Kidney epithelial cell (primary cell): ENCODE data around the gene SLC25A25. TPM values are rescaled to one million over a fixed set of nuclear protein-coding genes. Genes with fewer than 3 reads are reported as not detected.
"Not testable (repeated sequence)": the region's sequence is repeated elsewhere in the genome, so short reads cannot be mapped to it uniquely, and the experiment has no call there.

Experiments used
- DNase-seq: peaks from one replicate; pipeline ENCODE4 v3.0.0-alpha.2; 2010; ENCODE audit warnings: low read depth
- H3K27me3 ChIP-seq: 2 replicates; pipeline ENCODE4 v1.6.0; 2011; ENCODE audit warnings: low read length; ENCODE audit not compliant: control insufficient read depth, insufficient read depth
- H3K36me3 ChIP-seq: 2 replicates; pipeline ENCODE4 v1.5.1; 2011; ENCODE audit warnings: low read length; ENCODE audit not compliant: control insufficient read depth, insufficient read depth
- H3K4me3 ChIP-seq: 2 replicates; pipeline ENCODE4 v1.5.1; 2011; ENCODE audit warnings: low read depth, mild to moderate bottlenecking, control low read depth, low read length
- CTCF ChIP-seq: IDR thresholded peaks from 2 replicates; pipeline ENCODE4 v1.5.1; 2011; ENCODE audit warnings: mild to moderate bottlenecking, moderate library complexity, low read length, control low read depth, inconsistent platforms; ENCODE audit not compliant: insufficient read depth, poor library complexity, severe bottlenecking
- total RNA-seq: library from RNA; depleted of rRNA; stranded (reverse); fragments of >200 nt; gene quantifications from 2 replicates; pipeline ENCODE4 v1.2.3, GENCODE V29; 2015

Gene SLC25A25
- total RNA-seq: 22.8 and 24.5 TPM in 2 replicates

GRCh38 chr9:128067645-128068385 is at the start of gene SLC25A25:
SLC25A25 (plus strand) TSS chr9:128068232; CDS start chr9:128068320, 88 bp downstream.
- Histone ChIP-seq H3K4me3 (peak within 1 kb of the TSS; percentile 66), H3K27me3 (no peaks in the 10 kb centered on the region), H3K36me3 (peaks cover 1% of the 10 kb centered on the region)
- peak; percentile 94 for DNase-seq
- no peak for TF ChIP-seq CTCF

- Histone ChIP-seq H3K36me3 (no peaks in the 10 kb centered on the region), H3K4me3 (no peak overlapping the region), H3K27me3 (no peaks in the 10 kb centered on the region)
- peak; percentile 14 for TF ChIP-seq CTCF
- no peak for DNase-seq
Measured at GRCh38 chr9:128020692-128021091, 47.3 kb upstream of the SLC25A25 start.

GRCh38 chr9:128021098-128021497 is 46.9 kb upstream of the SLC25A25 start:
- no peak for TF ChIP-seq CTCF
- H3K36me3 ChIP-seq: no peaks in the 10 kb centered on the region
- DNase-seq: no peak

GRCh38 chr9:128022886-128023285 is 45.1 kb upstream of the SLC25A25 start:
- no peak for DNase-seq
- Histone ChIP-seq H3K4me3 (no peak overlapping the region), H3K27me3 (no peaks in the 10 kb centered on the region), H3K36me3 (no peaks in the 10 kb centered on the region)
- no peak for TF ChIP-seq CTCF

More at GRCh38 chr9:128021098-128021497, 46.9 kb upstream of the SLC25A25 start:
- Histone ChIP-seq H3K4me3 (no peak overlapping the region), H3K27me3 (no peaks in the 10 kb centered on the region)

- not testable (repeated sequence) for H3K36me3 ChIP-seq, DNase-seq, H3K4me3 ChIP-seq, H3K27me3 ChIP-seq
Measured at GRCh38 chr9:128023671-128024070, 44.4 kb upstream of the SLC25A25 start.

- no peak for TF ChIP-seq CTCF
- no peaks in the 10 kb centered on the region for H3K36me3 ChIP-seq
- H3K27me3 ChIP-seq: no peaks in the 10 kb centered on the region
- DNase-seq: no peak
- no peak overlapping the region for H3K4me3 ChIP-seq
Measured at GRCh38 chr9:128024761-128025308, 43.2 kb upstream of the SLC25A25 start.
